ENCODE results near the gene NBPF14.
"Not testable (repeated sequence)": the region's sequence is repeated elsewhere in the genome, so short reads cannot be mapped to it uniquely, and the experiment has no call there.

DNA sequence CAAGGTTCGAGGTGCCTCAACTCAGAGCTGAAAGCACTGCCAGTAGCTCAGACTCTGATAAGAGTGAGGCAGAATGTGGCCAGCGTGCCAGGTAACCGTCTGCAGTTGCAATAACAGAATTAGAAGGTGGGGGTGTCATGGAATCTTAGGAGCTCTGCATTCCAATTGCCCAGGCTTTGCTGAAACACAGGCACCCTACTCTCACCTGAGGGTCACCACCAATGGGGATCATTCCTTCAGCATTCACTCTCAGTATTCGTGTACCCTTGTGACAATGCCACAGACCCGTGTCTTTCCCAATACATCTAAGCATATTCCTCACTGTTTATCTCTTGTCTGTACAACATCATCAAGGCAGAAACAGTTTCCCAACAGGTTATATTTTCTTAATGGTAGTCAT lies at the start of gene NBPF14:
- TF ChIP-seq, protein P1, sequence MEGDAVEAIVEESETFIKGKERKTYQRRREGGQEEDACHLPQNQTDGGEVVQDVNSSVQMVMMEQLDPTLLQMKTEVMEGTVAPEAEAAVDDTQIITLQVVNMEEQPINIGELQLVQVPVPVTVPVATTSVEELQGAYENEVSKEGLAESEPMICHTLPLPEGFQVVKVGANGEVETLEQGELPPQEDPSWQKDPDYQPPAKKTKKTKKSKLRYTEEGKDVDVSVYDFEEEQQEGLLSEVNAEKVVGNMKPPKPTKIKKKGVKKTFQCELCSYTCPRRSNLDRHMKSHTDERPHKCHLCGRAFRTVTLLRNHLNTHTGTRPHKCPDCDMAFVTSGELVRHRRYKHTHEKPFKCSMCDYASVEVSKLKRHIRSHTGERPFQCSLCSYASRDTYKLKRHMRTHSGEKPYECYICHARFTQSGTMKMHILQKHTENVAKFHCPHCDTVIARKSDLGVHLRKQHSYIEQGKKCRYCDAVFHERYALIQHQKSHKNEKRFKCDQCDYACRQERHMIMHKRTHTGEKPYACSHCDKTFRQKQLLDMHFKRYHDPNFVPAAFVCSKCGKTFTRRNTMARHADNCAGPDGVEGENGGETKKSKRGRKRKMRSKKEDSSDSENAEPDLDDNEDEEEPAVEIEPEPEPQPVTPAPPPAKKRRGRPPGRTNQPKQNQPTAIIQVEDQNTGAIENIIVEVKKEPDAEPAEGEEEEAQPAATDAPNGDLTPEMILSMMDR (optimal IDR thresholded peaks at IDR 0.05 in 1 of 3, IDR thresholded peaks at IDR 0.05 in 1 of 3, conservative IDR thresholded peaks at IDR 0.05 in 1 of 3; ENCODE audit: extremely low read depth in 1 of 3, insufficient read depth in 2 of 3, low read length in 3 of 3) = not testable (repeated sequence)
- not testable (repeated sequence) for TF ChIP-seq EZH2 (IDR thresholded peaks at IDR 0.05; ENCODE audit: low read length)

Measured in keratinocyte (primary cell).